HG03378 (cell line): ENCODE data around the gene TMEM220.

Experiments used
- ATAC-seq: cut with Tn5 transposase; IDR thresholded peaks from one replicate; pipeline ENCODE4 v1.9.1; 2021; ENCODE audit warnings: mild to moderate bottlenecking, moderate library complexity; ENCODE audit not compliant: unreplicated experiment

Gene TMEM220

DNA sequence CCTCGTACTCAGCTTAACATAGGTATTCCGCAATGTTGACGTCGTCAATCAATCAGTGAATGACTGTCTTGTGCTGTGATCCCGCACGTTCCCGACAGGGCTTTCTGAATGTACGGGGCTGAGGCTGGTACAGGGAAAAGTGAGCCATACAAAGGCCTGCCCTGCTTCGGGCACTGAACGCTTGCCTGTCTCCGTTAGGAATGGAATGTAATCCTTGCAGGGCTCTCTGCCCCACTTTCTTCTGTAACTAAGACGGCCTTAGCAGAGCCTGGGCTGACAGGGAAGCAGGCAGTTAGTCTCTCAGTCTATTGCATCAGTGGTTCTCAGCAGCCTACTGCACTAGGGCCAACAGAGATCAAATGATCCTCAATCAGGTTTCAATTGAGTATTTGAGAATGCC is 56.5 kb downstream of the TMEM220 start:
- no peak for ATAC-seq

DNA sequence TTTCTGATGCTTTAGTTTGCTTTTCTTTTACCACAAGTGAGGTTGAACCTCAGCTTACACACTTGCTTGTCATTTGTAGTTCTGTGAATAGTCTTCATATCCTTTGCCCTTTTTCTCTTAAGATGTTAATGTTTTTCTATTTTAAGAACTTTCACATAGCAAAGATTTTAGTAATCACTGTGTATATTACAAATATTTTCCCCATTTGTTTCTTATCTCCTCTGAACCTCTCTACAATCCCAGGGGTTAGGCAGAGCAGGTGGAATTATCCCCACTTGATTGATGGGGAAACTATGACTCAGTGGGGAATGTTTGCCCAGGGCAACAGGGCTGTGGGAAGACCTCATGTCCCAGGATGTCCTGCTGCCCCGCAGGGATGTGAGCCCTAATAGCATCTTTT is 61.0 kb downstream of the TMEM220 start:
- no peak for ATAC-seq

DNA sequence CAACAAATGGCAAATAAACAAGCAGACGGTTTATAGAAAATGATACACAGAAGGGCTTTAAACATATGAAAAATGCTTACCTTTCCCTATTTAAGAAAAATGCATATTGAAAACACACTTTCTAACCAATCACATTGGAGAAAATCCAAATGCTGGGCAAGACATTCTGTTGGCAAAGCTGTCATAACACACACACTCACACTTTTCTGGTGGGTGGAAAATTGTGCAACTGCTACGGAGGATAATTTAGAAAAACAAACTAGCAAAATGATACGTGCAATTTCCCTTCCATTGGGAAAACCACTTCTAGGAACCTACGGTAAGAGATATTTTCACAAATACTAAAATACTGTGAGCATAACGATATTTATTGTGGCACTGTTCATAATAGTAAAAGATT is 62.9 kb downstream of the TMEM220 start:
- ATAC-seq, result no peak

DNA sequence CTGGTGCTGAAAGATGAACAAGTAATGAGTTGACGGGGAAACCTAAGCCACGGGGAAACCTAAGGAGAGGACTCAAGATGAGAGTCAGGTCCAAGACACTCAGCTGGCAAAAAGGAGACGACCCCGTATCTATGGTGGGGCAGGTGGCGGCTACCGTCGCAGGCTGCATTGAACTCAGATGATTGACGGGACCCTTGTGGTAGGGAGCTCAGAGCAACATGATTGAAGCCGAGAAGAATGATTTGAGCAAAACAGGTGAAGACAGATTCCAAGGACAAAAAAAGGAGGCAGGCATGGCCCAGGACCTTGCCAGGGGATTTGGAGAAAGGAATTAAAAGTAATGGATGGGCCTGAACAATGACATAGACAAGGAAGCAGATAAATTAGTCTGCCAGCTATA is 65.3 kb downstream of the TMEM220 start:
- ATAC-seq, result no peak
